ENCODE measurements around the gene NOTCH3. TPM values are rescaled to one million over a fixed set of nuclear protein-coding genes. Genes with fewer than 3 reads are reported as not detected.

NOTCH3 gene
- total and polyA plus RNA-seq, 2 of the 8 experiments (the other 6 are each of a cell fraction or from before 2014, with no cell fraction given), result 37.5 to 107 TPM

DNA sequence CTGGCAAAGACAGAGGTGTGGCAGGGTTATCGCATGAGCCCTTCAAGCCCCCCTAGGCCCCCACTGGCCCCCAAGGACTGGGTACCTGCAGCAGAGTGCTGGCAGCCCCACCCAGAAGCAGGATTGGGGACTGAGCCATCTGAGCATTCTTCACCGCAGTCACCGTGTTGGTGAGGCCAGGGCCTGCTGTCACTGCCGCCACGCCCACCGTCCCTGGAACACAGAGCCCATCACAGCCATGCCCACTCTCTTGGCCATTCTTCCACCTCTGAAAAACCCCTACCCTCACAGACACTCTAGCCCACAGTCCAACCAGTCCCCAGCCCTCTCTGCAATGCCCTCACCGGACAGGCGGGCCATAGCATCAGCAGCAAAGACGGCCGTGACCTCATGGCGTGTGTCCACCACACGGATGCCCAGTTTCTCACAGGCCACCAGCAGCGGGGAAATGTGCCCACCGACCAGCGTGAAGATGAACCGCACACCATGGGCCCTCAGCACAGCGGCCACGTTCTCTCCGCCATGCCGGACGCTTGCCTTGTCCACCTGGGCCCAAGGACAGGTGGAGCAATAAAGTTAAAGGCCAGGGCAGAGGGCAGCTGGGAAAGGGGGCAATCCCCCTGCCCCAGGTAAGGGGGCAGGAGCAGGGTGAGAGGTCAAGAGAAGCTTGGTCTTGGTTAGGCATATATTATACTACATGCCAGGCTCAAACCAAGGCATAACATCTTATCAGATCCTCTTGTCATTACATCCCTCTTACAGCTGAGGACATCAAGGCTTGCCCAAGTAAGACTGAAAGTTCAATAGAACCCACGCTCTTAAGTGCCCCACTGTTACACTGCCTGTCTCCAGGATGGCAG, 77.5 kb downstream of the NOTCH3 start:
- Histone ChIP-seq H3K23ac (ENCODE audit: insufficient read length) (no peak overlapping the region), H3K23me2 (ENCODE audit: low read depth, low read length) (peaks cover 8% of the 10 kb centered on the region; the same call in 1 of the 2 replicates), H4K91ac (replicated peaks; ENCODE audit: insufficient read length, low read length) (no peak overlapping the region), H3K4me1 (replicated peaks in 1 of 4; ENCODE audit: control insufficient read depth in 3 of 4, insufficient read depth in 4 of 4, low read length in 3 of 4) (peaks cover 0 to 9% (median 1%) of the 10 kb centered on the region in 4 experiments; a peak in 4 of 7 replicates), H3K4ac (replicated peaks; ENCODE audit: insufficient read length, low read depth, low read length) (no peak overlapping the region), H2AK5ac (ENCODE audit: low read depth, low read length) (no peak overlapping the region), H3K14ac (ENCODE audit: insufficient read length) (no peak overlapping the region), H3K4me3 (ENCODE audit: extremely low read depth in 1 of 4, insufficient read depth in 2 of 4, low read depth in 3 of 4, low read length in 4 of 4) (no peak overlapping the region), H2BK120ac (replicated peaks; ENCODE audit: low read depth, low read length) (no peak overlapping the region), H2BK20ac (ENCODE audit: low read length) (no peak overlapping the region), H3K79me1 (ENCODE audit: low read depth, low read length) (peaks cover 9% of the 10 kb centered on the region), H2BK15ac (ENCODE audit: low read length) (no peak overlapping the region), H2BK5ac (ENCODE audit: low read depth, low read length) (no peak overlapping the region), H3K18ac (ENCODE audit: extremely low read depth, low read length) (no peak overlapping the region), H4K20me1 (replicated peaks in 1 of 2; ENCODE audit: control insufficient read depth in 1 of 2, insufficient read depth in 2 of 2, low read length in 2 of 2) (peaks cover 2 to 3% of the 10 kb centered on the region in 2 experiments), H4K8ac (ENCODE audit: extremely low read depth, insufficient read depth, low read length) (no peak overlapping the region; the same call in 1 of the 2 replicates), H3K9ac (replicated peaks in 1 of 4; ENCODE audit: extremely low read depth in 1 of 4, low read depth in 3 of 4, low read length in 3 of 4) (no peak overlapping the region), H3K79me2 (ENCODE audit: control insufficient read depth in 1 of 2, insufficient read depth in 2 of 2, low read length in 2 of 2) (peaks cover 0 to 13% of the 10 kb centered on the region in 2 experiments; a peak in 2 of 4 replicates), H3K27ac (ENCODE audit: low read depth, low read length) (no peak overlapping the region), H4K5ac (ENCODE audit: insufficient read length, low read depth, low read length) (no peak overlapping the region), H3K56ac (replicated peaks; ENCODE audit: insufficient read length, low read depth, low read length) (no peak overlapping the region), H3K36me3 (ENCODE audit: control insufficient read depth in 2 of 4, insufficient read depth in 4 of 4, low read length in 3 of 4) (peaks cover 8 to 27% (median 21%) of the 10 kb centered on the region in 4 experiments; a peak in 7 of 8 replicates), H2BK12ac (ENCODE audit: low read depth, low read length) (no peak overlapping the region), H3K4me2 (ENCODE audit: insufficient read depth in 1 of 2, low read depth in 2 of 2, low read length in 2 of 2) (no peak overlapping the region; a peak in 1 of 4 replicates), H3K27me3 (replicated peaks in 1 of 4; ENCODE audit: control insufficient read depth in 3 of 4, extremely low read depth in 1 of 4, insufficient read depth in 3 of 4, low read length in 3 of 4) (no peaks in the 10 kb centered on the region), H3K9me3 (ENCODE audit: insufficient read depth in 2 of 2, low read depth in 1 of 2, low read length in 1 of 2) (peaks cover 4 to 7% of the 10 kb centered on the region in 2 experiments; a peak in 1 of 4 replicates), H2AFZ (ENCODE audit: low read length) (no peak overlapping the region)
- POLR2A ChIA-PET (ENCODE audit: partially characterized antibody), result interaction anchor here (1.3 to 5.1 kb wide), 3 partner anchors 10 to 34 kb away, joined by 3 to 67 read pairs (median 5); no protein-coding TSS in a partner anchor
- 91% methylated on average over 22 of the region's 22 CpGs; no CpG with 5 or more reads in 1 of the 2 experiments for WGBS, 2 experiments (ENCODE audit: extremely low coverage in 1 of 2, insufficient coverage in 1 of 2, insufficient read length in 1 of 2, insufficient replicate concordance in 2 of 2, low coverage in 1 of 2, low lambda C conversion rate in 2 of 2, missing lambda C conversion rate in 1 of 2)
- FAIRE-seq (no peak), DNase-seq (ENCODE audit: low read depth in 1 of 2, low spot score in 2 of 2) (no peak)
- TF ChIP-seq, protein P1, sequence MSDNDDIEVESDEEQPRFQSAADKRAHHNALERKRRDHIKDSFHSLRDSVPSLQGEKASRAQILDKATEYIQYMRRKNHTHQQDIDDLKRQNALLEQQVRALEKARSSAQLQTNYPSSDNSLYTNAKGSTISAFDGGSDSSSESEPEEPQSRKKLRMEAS (IDR thresholded peaks at IDR 0.05), result no peak
- TF ChIP-seq TAF1 (IDR thresholded peaks at IDR 0.05; ENCODE audit: low read depth, low read length), result no peak
- TF ChIP-seq MAFK (IDR thresholded peaks at IDR 0.05; ENCODE audit: low read depth, low read length), result no peak
- no peak for TF ChIP-seq CHD2 (IDR thresholded peaks at IDR 0.05; ENCODE audit: low read length)
- TF ChIP-seq EZH2 (IDR thresholded peaks at IDR 0.05; ENCODE audit: low read depth, low read length, severe bottlenecking), result no peak
- TF ChIP-seq SP2 (IDR thresholded peaks at IDR 0.05; ENCODE audit: low read length), result no peak
- TF ChIP-seq PHF8 (conservative IDR thresholded peaks at IDR 0.05; ENCODE audit: low read depth, low read length), result no peak
- TF ChIP-seq, protein P2, sequence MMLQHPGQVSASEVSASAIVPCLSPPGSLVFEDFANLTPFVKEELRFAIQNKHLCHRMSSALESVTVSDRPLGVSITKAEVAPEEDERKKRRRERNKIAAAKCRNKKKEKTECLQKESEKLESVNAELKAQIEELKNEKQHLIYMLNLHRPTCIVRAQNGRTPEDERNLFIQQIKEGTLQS (IDR thresholded peaks at IDR 0.05; ENCODE audit: insufficient read depth, low read depth, low read length), result no peak
- CTCF ChIA-PET (ENCODE audit: partially characterized antibody), result interaction anchor here (1.4 to 5.7 kb wide), 4 partner anchors 9 to 30 kb away, joined by 4 to 39 read pairs (median 8); no protein-coding TSS in a partner anchor

Measured in H1 (cell line).